Ishikawa (cell line): ENCODE measurements around the gene MRPS2.

Experiments used
- CEBPB ChIP-seq: IDR thresholded peaks from 2 replicates; pipeline ENCODE4 v1.6.1; 2012
- CREB1 ChIP-seq: IDR thresholded peaks from 2 replicates; pipeline ENCODE4 v1.6.1; 2012; ENCODE audit warnings: low read depth
- EGR1 ChIP-seq: IDR thresholded peaks from 2 replicates; pipeline ENCODE4 v1.6.1; 2012
- EP300 ChIP-seq: IDR thresholded peaks from 2 replicates; pipeline ENCODE4 v1.6.1; 2012; ENCODE audit warnings: borderline replicate concordance
- FOXM1 ChIP-seq: IDR thresholded peaks from 2 replicates; pipeline ENCODE4 v1.6.1; 2012; ENCODE audit warnings: low read depth, borderline replicate concordance
- NFIC ChIP-seq: IDR thresholded peaks from 2 replicates; pipeline ENCODE4 v1.6.1; 2012
- RAD21 ChIP-seq: IDR thresholded peaks from 2 replicates; pipeline ENCODE4 v1.6.1; 2012; ENCODE audit warnings: low read depth
- TAF1 ChIP-seq: IDR thresholded peaks from 2 replicates; pipeline ENCODE4 v1.6.1; 2012; ENCODE audit warnings: low read depth, mild to moderate bottlenecking
- TCF12 ChIP-seq: IDR thresholded peaks from 2 replicates; pipeline ENCODE4 v1.6.1; 2012; ENCODE audit warnings: low read depth
- TEAD4 ChIP-seq: IDR thresholded peaks from 2 replicates; pipeline ENCODE4 v1.6.1; 2012
- YY1 ChIP-seq: IDR thresholded peaks from 2 replicates; pipeline ENCODE4 v1.6.1; 2012; ENCODE audit warnings: low read depth
- ZBTB7A ChIP-seq: IDR thresholded peaks from 2 replicates; pipeline ENCODE4 v1.6.1; 2012; ENCODE audit warnings: low read depth
- TF ChIP-seq, protein P1 (sequence below): IDR thresholded peaks from 2 replicates; pipeline ENCODE4 v1.6.1; 2012
- TF ChIP-seq, protein P2 (sequence below): IDR thresholded peaks from 2 replicates; pipeline ENCODE4 v1.6.1; 2012; ENCODE audit warnings: low read depth, mild to moderate bottlenecking
- TF ChIP-seq, protein P3 (sequence below): IDR thresholded peaks from 2 replicates; pipeline ENCODE4 v1.6.1; 2012

MRPS2 gene

DNA sequence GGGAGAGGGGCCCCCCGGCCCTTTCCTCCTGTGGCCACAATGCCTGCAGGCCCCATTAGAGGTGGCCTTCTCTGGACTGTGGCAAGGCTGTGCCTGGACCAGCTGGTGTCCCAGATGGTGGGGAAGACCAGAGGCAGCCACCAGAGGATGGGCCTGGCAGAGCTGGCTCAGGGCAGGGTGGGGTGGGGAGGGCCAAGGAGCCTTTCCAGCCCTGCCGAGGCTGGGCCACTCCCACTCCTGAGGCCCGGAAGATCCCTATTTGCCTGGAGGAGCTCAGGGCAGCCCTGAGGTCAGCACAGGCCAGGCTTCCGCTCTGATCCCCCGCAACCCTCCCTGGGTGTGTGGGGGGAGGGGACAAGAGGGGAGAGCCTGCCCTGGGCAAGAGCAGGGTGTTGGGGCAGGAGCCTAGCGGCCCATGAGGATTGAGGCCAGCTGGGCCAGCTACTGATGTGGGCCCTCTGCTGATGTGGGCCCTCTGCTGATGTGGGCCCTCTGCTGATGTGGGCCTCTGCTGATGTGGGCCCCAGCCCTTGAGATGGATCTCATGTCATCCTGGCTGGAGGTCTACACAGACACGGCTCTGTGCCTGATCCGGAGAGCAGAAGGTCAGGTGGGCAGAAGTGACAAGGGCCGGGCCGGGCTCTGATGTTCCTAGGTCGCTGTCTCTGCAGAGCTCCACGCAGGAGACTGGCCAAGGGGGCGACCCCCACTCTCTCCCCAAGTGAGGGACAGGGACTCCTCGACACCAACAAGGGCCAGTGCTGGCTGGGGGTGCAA is 6.0 kb downstream of the MRPS2 start:
- TF ChIP-seq, protein P1, sequence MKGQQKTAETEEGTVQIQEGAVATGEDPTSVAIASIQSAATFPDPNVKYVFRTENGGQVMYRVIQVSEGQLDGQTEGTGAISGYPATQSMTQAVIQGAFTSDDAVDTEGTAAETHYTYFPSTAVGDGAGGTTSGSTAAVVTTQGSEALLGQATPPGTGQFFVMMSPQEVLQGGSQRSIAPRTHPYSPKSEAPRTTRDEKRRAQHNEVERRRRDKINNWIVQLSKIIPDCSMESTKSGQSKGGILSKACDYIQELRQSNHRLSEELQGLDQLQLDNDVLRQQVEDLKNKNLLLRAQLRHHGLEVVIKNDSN = no peak
- TF ChIP-seq ZBTB7A (no peak), RAD21 (no peak), CREB1 (no peak), TEAD4 (no peak), TAF1 (no peak), FOXM1 (no peak), EGR1 (no peak), NFIC (no peak), YY1 (no peak)
- TF ChIP-seq, protein P2, sequence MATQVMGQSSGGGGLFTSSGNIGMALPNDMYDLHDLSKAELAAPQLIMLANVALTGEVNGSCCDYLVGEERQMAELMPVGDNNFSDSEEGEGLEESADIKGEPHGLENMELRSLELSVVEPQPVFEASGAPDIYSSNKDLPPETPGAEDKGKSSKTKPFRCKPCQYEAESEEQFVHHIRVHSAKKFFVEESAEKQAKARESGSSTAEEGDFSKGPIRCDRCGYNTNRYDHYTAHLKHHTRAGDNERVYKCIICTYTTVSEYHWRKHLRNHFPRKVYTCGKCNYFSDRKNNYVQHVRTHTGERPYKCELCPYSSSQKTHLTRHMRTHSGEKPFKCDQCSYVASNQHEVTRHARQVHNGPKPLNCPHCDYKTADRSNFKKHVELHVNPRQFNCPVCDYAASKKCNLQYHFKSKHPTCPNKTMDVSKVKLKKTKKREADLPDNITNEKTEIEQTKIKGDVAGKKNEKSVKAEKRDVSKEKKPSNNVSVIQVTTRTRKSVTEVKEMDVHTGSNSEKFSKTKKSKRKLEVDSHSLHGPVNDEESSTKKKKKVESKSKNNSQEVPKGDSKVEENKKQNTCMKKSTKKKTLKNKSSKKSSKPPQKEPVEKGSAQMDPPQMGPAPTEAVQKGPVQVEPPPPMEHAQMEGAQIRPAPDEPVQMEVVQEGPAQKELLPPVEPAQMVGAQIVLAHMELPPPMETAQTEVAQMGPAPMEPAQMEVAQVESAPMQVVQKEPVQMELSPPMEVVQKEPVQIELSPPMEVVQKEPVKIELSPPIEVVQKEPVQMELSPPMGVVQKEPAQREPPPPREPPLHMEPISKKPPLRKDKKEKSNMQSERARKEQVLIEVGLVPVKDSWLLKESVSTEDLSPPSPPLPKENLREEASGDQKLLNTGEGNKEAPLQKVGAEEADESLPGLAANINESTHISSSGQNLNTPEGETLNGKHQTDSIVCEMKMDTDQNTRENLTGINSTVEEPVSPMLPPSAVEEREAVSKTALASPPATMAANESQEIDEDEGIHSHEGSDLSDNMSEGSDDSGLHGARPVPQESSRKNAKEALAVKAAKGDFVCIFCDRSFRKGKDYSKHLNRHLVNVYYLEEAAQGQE = no peak

DNA sequence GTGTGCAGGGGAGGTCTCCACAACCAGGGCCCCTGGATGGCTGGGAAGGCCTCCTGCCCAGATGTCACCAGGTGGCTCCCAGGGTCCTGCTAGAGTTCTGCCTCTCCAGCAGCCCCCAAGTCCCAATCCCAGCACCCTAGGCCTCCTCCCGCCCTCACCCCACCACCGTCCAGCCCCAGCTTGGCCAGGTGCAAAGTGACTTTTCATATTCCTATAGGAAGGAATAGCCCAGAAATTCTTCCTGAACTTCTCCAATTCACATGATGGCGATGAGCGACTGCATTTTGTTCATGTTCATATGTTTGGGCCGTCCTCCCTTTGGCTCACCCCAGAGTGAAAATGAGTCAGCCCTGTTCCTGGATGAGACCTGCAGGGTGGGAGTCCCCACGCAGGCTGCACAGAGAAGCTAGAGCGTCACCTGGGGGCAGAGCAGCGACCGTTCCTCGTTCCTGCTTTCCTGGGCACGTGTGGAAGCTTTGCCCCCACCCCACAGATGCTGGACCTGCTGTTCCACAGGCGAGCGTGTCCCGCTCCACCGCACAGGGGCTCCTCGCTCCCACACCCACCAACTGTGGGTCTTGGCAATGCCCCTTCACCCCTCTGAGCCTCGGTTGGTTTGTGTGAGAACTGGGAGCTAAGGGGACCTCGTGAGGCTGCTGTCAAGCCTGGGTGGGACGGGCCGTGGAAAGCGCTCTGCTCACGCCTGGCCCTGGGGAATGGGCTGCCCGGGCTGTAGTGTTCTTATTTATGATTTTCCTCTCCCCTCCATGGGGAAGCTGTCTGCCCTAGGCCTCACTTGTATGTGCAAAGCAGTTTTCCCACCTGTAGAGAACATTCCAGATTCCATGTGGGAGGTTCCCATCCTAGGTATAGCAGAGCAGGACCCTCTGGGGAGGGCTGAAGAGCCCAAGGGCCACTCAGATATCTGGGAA is 6.9 kb downstream of the MRPS2 start:
- TF ChIP-seq, protein P2 = no peak
- TF ChIP-seq, protein P1 = no peak
- TF ChIP-seq CEBPB (no peak), TCF12 (no peak), CREB1 (no peak), NFIC (no peak), FOXM1 (no peak), TAF1 (no peak)
- TF ChIP-seq, protein P3, sequence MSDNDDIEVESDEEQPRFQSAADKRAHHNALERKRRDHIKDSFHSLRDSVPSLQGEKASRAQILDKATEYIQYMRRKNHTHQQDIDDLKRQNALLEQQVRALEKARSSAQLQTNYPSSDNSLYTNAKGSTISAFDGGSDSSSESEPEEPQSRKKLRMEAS = no peak

DNA sequence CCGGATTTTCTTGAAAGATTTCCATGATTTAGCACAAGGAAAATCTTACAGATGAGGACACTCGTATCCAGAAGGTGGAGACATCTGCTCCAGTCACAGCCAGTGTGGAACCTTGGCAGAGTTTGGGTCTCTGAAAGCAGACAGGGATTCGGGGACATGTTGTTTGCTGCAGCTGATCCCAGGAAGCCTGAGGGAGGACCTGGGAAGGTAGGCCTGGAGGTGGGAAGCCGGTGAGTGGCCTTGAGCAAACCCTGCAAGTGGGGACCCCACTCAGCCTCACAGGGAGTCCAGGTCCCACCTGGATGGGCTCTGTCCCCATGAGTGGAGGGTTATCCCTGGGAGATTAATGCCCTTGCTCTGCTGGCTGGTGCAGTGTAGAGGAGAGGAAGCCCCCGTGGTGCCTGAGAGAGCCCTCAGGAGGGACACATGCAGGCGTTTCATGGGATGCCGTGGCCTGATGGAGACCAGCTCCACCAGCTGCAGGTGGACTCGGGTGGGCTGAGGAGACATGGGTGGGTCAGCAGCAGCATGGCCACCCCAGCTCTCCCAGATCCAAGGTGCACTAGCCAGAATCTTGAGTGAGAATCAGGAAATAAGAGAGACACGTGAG is 7.8 kb downstream of the MRPS2 start:
- TF ChIP-seq FOXM1 = no peak
- TF ChIP-seq NFIC = no peak
- TF ChIP-seq EP300 = no peak
- TF ChIP-seq EGR1 = no peak
- no peak for TF ChIP-seq ZBTB7A
- TF ChIP-seq YY1 = no peak
- TF ChIP-seq, protein P3 = no peak

DNA sequence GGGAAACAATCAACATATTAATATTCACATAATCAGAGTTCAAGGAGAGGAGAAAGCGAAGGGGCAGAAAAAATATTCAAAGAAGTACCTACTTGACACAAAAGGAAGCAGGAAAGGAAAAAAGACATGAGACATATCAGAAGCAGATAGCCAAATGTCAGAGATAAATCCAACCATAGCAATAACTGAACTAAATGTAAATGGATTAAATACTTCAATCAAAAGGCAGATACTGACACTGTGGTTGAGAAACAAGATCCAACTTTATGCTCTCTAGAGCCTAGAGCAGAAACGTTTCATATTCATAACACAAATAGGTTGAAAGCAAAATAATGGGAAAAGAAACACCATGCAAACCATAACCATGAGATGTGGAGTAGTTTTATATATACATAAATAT is 9.0 kb downstream of the MRPS2 start:
- TF ChIP-seq TCF12 = no peak
- TF ChIP-seq ZBTB7A = no peak
- no peak for TF ChIP-seq TAF1
- no peak for TF ChIP-seq YY1
- TF ChIP-seq, protein P3 = no peak

DNA sequence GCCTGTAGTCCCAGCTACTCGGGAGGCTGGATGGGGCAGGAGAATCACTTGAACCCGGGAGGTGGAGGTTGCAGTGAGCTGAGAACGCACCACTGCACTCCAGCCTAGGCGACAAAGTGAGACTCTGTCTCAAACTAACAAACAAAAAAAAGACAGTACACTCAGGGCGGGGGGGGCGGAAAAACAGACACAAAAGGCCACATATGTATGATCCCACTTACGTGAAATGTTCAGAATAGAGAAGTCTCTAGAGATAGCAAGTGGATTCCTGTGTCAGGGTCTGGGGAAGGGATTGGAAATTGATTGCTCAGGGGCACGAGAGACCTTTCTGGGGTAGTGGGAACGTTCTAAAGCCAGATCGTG is 11.7 kb downstream of the MRPS2 start:
- TF ChIP-seq RAD21 (no peak), YY1 (no peak), FOXM1 (no peak), EP300 (no peak), CREB1 (no peak)
- TF ChIP-seq, protein P1 = no peak
- TF ChIP-seq, protein P2 = no peak
